GM12801 (cell line): ENCODE results near the gene AQP6.
A peak's percentile ranks its signal among the peaks of the same experiment; 100 is the strongest.

Source experiments
- CTCF ChIP-seq: IDR thresholded peaks from one replicate; pipeline ENCODE4 v1.5.1; 2011; ENCODE audit warnings: control low read depth; ENCODE audit not compliant: insufficient read length; ENCODE audit errors: extremely low read depth

The AQP6 gene

DNA sequence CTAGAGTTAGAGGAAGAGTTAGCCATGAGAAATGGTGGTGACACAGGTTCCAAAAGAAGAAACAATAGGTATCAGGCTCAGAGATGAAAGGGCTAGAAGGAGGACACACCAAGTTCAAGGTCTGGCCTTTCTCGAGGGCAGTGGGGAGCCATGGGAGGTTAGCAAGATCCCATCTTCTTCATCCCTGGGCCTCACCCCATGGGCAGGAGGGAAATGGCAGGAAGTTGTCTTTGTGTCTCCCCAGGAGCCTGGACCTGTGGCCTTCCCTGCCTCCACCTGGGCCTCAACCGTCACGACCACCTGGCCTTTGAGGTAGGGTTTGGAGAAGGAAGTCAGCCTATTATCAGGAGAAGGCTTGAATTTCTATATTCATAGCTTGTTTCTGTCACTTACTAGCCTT is 28.0 kb upstream of the AQP6 start:
- TF ChIP-seq CTCF = no peak

- peak; percentile 48 for TF ChIP-seq CTCF
These were observed 27.2 kb upstream of the AQP6 start for GRCh38 chr12:49945394-49946080.

- TF ChIP-seq CTCF = no peak
These were observed 26.7 kb upstream of the AQP6 start for GRCh38 chr12:49946086-49946485.

DNA sequence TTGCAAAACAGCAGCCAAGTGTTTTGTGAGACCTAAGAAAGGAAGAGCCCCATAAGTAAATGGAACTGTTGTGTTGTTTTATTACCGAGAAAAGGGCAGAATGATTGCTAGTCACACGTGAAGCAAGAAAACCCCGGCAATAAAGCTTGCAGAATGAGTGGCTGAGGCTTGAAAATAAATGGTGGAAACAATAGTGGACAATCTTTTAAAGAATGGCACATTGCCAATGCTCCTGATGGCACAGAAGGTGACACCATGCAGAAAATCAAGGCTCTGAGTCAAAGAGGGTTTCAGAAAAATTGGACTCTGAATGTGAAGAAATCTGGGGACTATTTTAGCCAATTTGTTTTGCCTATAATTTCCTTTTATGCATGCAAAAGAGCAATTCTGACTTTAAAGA is 26.2 kb upstream of the AQP6 start:
- no peak for TF ChIP-seq CTCF

- no peak for TF ChIP-seq CTCF
These were observed 25.0 kb upstream of the AQP6 start for GRCh38 chr12:49947593-49948226.

DNA sequence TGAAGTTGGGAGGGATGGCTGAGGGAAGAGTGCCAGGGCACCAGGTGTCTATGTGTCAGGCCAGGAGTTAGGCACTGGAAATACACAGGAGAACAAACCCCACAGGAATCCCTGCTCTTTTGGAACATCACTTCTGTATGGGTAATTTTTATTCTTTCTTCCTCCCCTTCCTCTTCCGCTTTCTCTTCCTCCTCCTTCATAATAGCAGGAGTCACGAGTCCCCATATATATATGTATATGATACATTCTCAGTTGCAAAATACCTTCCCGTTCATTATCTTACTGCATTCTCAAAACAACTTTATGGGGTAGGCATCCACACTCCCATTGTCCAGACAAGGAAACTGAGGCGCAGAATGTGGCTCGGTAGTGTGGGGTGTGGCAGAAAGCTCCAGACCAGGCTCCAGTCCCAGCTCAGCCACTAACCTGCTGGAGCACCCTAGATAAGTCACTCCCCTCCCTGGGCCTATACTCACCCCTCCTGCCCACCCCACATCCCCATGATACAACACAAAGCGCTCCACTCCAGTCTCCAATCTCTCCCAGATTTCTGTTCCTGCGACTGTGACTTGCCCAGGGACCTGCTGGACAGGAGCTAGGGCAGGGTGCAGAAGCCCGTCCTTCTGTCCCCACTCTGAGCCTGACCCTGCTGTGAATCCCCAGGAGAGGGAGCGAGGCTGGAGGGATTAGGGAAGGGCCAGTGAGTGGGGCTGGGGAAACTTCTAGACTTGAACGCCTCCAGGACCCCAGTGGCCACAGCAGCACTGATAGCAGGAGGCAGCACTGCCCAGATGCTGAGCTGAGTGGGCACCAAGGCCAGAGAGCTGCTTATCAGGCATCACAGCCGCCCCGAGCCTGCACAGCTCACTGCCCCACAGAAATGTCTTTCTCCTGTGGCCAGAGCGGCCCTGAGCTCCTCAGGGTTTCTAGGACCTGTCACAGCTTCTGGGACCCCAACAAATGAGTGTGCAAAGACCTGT is 23.6 kb upstream of the AQP6 start:
- no peak for TF ChIP-seq CTCF

GRCh38 chr12:49949866-49950265 is 22.9 kb upstream of the AQP6 start:
- TF ChIP-seq CTCF = no peak
